Cardiac fibroblast (primary cell): ENCODE results near the gene XPO1.
"Not testable (repeated sequence)": the region's sequence is repeated elsewhere in the genome, so short reads cannot be mapped to it uniquely, and the experiment has no call there.

Source experiments
- DNase-seq, 2 donors: peaks; one replicate each; pipeline versions ENCODE4 v3.0.0 to v3.0.0-alpha.2; 2010; ENCODE audit warnings: low read depth in 2 of 2
- H3K4me3 ChIP-seq, 2 donors: replicated peaks in 1 of 2; 1 replicate in 1 of 2; 2 replicates in 1 of 2; pipeline ENCODE4 v1.5.1; 2011; ENCODE audit warnings: low read depth in 2 of 2, low read length in 2 of 2, mild to moderate bottlenecking in 2 of 2, moderate library complexity in 1 of 2
- CTCF ChIP-seq: IDR thresholded peaks from one replicate; pipeline ENCODE4 v1.5.1; 2011; ENCODE audit warnings: low read depth, mild to moderate bottlenecking, low read length, inconsistent platforms

The XPO1 gene

GRCh38 chr2:61543062-61543461, 4.9 kb upstream of the XPO1 start:
- TF ChIP-seq CTCF, result no peak
- H3K4me3 ChIP-seq, result no peak overlapping the region
- DNase-seq, result no peak

- DNase-seq, H3K4me3 ChIP-seq: not testable (repeated sequence)
These were observed 2.0 kb upstream of the XPO1 start for GRCh38 chr2:61540167-61540566.

- DNase-seq, result peak; percentile 45 to 50
- TF ChIP-seq CTCF, result no peak
- peak overlapping the region; percentile 89 to 92 for H3K4me3 ChIP-seq
These were observed 864 bp upstream of the XPO1 start for GRCh38 chr2:61538920-61539520.

GRCh38 chr2:61537950-61538199, 281 bp downstream of the XPO1 start:
- TF ChIP-seq CTCF, result no peak
- no peak for DNase-seq
- peak overlapping the region; percentile 89 to 92 for H3K4me3 ChIP-seq

GRCh38 chr2:61537277-61537949, 743 bp downstream of the XPO1 start:
- DNase-seq, result peak in 1 of 2 donors; percentile 40
- TF ChIP-seq CTCF, result no peak
- H3K4me3 ChIP-seq, result peak overlapping the region; percentile 89 to 92

- TF ChIP-seq CTCF, result no peak
- peak; percentile 92 to 93 for DNase-seq
- H3K4me3 ChIP-seq, result peak overlapping the region; percentile 89 to 92
These were observed 1.4 kb downstream of the XPO1 start for GRCh38 chr2:61536572-61537276.

GRCh38 chr2:61536180-61536571, 2.0 kb downstream of the XPO1 start:
- no peak for TF ChIP-seq CTCF
- DNase-seq, result peak; percentile 27 to 31
- H3K4me3 ChIP-seq, result peak overlapping the region; percentile 89 to 92
